Measurements from ENCODE around the gene KRTAP10-5. TPM values are rescaled to one million over a fixed set of nuclear protein-coding genes. Genes with fewer than 3 reads are reported as not detected.
"Not testable (repeated sequence)": the region's sequence is repeated elsewhere in the genome, so short reads cannot be mapped to it uniquely, and the experiment has no call there.

KRTAP10-5 gene
- total RNA-seq, 6 experiments from 2014 or later, result not detected

GRCh38 chr21:44594406-44594916 lies 14.1 kb upstream of the KRTAP10-5 start:
- ATAC-seq, result no peak
- Histone ChIP-seq H3K4me1 (peaks cover 0 to 8% (median 0%) of the 10 kb centered on the region in 4 donors), H3K27ac (no peak overlapping the region), H3K27me3 (no peaks in the 10 kb centered on the region), H3K4me3 (no peak overlapping the region), H3K36me3 (no peaks in the 10 kb centered on the region), H3K9me3 (no peaks in the 10 kb centered on the region)
- no peak for DNase-seq
- no peak for TF ChIP-seq POLR2A (IDR thresholded peaks at IDR 0.05)
- no peak for TF ChIP-seq CTCF (IDR thresholded peaks at IDR 0.05)
- intact Hi-C loops (cut with DNase I), result no loop called here
- 61% methylated on average over 8 of the region's 12 CpGs for WGBS (ENCODE audit: insufficient coverage, low coverage, low lambda C conversion rate, missing lambda C conversion rate)

GRCh38 chr21:44593598-44594405 lies 13.4 kb upstream of the KRTAP10-5 start:
- H3K27me3 ChIP-seq, result no peaks in the 10 kb centered on the region
- intact Hi-C loops (cut with DNase I), result no loop called here
- peaks cover 0 to 8% (median 0%) of the 10 kb centered on the region in 4 donors for H3K4me1 ChIP-seq
- no peak for TF ChIP-seq POLR2A (IDR thresholded peaks at IDR 0.05)
- no peak for TF ChIP-seq CTCF (IDR thresholded peaks at IDR 0.05)
- WGBS (ENCODE audit: insufficient coverage, low coverage, low lambda C conversion rate, missing lambda C conversion rate), result 19% methylated on average over 18 of the region's 20 CpGs
- H3K27ac ChIP-seq, result peak overlapping the region in 1 of 3 donors; percentile 53
- H3K4me3 ChIP-seq, result no peak overlapping the region
- H3K9me3 ChIP-seq, result no peaks in the 10 kb centered on the region
- ATAC-seq (peak; percentile 88 to 92 (median 90)), DNase-seq (peak; percentile 70 to 96 (median 82))
- no peaks in the 10 kb centered on the region for H3K36me3 ChIP-seq

- peak within 1 kb of the TSS in 1 of 3 donors; percentile 53 for H3K27ac ChIP-seq
- TF ChIP-seq POLR2A (IDR thresholded peaks at IDR 0.05) (no peak), CTCF (IDR thresholded peaks at IDR 0.05) (no peak)
- DNase-seq (peak in 1 of 3 donors; percentile 51), ATAC-seq (peak in 3 of 4 donors; percentile 7 to 51 (median 36))
- no peak within 1 kb of the TSS for H3K4me3 ChIP-seq
- no peaks in the 10 kb centered on the region for H3K9me3 ChIP-seq
- H3K36me3 ChIP-seq, result no peaks in the 10 kb centered on the region
- no peaks in the 10 kb centered on the region for H3K27me3 ChIP-seq
- 50% methylated on average over 1 of the region's 33 CpGs for WGBS (ENCODE audit: insufficient coverage, low coverage, low lambda C conversion rate, missing lambda C conversion rate)
- intact Hi-C loops (cut with DNase I), result no loop called here
- H3K4me1 ChIP-seq, result peaks cover 0 to 8% (median 0%) of the 10 kb centered on the region in 4 donors
Measured at GRCh38 chr21:44592446-44593311, 12.3 kb upstream of the KRTAP10-5 start, which contains the start of gene KRTAP10-6. Gene KRTAP10-6, minus strand, starts transcription at chr21:44592505. Its CDS starts 21 bp downstream, at chr21:44592484.

GRCh38 chr21:44591801-44592130 lies 11.4 kb upstream of the KRTAP10-5 start:
- H3K36me3 ChIP-seq; H3K4me1 ChIP-seq; H3K27me3 ChIP-seq; H3K9me3 ChIP-seq; H3K27ac ChIP-seq; H3K4me3 ChIP-seq; ATAC-seq; DNase-seq; intact Hi-C loops (cut with DNase I): not testable (repeated sequence)
- no CpG with 5 or more reads among the region's 4 CpGs for WGBS (ENCODE audit: insufficient coverage, low coverage, low lambda C conversion rate, missing lambda C conversion rate)

GRCh38 chr21:44590897-44591800 lies 10.7 kb upstream of the KRTAP10-5 start:
- H3K27me3 ChIP-seq; intact Hi-C loops (cut with DNase I); H3K27ac ChIP-seq; H3K9me3 ChIP-seq; H3K4me1 ChIP-seq; H3K4me3 ChIP-seq; DNase-seq; ATAC-seq; H3K36me3 ChIP-seq: not testable (repeated sequence)
- WGBS (ENCODE audit: insufficient coverage, low coverage, low lambda C conversion rate, missing lambda C conversion rate), result 54% methylated on average over 5 of the region's 19 CpGs

Measured in right lobe of liver (tissue), 6 donors.